WI38 (cell line): ENCODE data around the gene TIE1.

ENCODE experiments used
- H3K4me3 ChIP-seq: 2 replicates; pipeline ENCODE4 v1.5.1; 2011; ENCODE audit warnings: low read depth, mild to moderate bottlenecking, control low read depth, low read length
- TF ChIP-seq, protein P1 (sequence below): IDR thresholded peaks from 2 replicates; pipeline ENCODE4 v1.5.1; 2012; ENCODE audit warnings: low read depth, mild to moderate bottlenecking, control low read depth, low read length

The TIE1 gene

GRCh38 chr1:43308635-43309404, 8.0 kb downstream of the TIE1 start:
- no peak overlapping the region for H3K4me3 ChIP-seq
- TF ChIP-seq, protein P1, sequence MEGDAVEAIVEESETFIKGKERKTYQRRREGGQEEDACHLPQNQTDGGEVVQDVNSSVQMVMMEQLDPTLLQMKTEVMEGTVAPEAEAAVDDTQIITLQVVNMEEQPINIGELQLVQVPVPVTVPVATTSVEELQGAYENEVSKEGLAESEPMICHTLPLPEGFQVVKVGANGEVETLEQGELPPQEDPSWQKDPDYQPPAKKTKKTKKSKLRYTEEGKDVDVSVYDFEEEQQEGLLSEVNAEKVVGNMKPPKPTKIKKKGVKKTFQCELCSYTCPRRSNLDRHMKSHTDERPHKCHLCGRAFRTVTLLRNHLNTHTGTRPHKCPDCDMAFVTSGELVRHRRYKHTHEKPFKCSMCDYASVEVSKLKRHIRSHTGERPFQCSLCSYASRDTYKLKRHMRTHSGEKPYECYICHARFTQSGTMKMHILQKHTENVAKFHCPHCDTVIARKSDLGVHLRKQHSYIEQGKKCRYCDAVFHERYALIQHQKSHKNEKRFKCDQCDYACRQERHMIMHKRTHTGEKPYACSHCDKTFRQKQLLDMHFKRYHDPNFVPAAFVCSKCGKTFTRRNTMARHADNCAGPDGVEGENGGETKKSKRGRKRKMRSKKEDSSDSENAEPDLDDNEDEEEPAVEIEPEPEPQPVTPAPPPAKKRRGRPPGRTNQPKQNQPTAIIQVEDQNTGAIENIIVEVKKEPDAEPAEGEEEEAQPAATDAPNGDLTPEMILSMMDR, result no peak

DNA sequence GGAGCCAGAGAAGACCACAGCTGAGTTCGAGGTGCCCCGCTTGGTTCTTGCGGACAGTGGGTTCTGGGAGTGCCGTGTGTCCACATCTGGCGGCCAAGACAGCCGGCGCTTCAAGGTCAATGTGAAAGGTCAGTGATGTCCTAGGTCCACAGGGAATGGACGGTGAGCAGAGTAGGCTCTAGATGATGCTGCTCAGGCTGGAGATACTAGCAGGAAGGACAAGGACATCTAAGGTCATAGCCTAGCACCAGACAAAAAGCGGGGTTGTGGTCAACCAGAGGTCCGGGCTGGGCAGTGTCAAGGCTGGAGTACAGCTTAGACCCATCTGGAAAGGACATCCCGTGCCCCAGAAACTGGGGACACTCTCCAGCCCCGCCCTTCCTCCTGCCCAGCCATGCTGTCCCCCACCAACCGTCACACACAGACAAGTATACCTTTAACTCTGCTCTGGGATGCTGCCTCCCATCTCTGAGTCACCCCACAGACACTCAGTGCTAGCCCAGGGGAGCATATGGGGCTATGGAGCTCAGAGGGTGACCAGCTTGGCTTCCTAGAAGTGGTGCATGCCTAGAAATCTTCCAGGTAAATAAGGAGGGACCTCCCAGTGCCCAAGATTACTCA, 8.7 kb downstream of the TIE1 start:
- TF ChIP-seq, protein P1, result no peak
- H3K4me3 ChIP-seq, result no peak overlapping the region

DNA sequence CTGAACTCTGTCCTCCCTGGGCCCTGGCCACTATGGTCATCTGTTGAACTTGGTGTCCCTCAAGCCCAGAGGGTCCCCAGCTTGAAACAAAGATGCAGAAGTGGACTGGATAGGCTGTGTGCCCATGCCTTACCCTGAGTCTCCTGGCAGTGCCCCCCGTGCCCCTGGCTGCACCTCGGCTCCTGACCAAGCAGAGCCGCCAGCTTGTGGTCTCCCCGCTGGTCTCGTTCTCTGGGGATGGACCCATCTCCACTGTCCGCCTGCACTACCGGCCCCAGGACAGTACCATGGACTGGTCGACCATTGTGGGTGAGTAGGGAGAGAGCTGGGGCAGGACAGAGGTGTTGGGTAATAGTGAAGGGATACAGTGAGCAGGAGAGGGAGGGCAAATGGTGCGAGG, 10.7 kb downstream of the TIE1 start:
- TF ChIP-seq, protein P1, result no peak
- H3K4me3 ChIP-seq, result no peak overlapping the region

GRCh38 chr1:43312212-43312623, 11.4 kb downstream of the TIE1 start:
- TF ChIP-seq, protein P1, result no peak

GRCh38 chr1:43312663-43313515, 12.1 kb downstream of the TIE1 start:
- TF ChIP-seq, protein P1, result no peak
- H3K4me3 ChIP-seq, result no peak overlapping the region

More at GRCh38 chr1:43312212-43312623, 11.4 kb downstream of the TIE1 start:
- H3K4me3 ChIP-seq, result no peak overlapping the region

- TF ChIP-seq, protein P1, result no peak
- H3K4me3 ChIP-seq, result no peak overlapping the region
Observed at GRCh38 chr1:43313771-43314170, 13.0 kb downstream of the TIE1 start.
